ENCODE measurements around the gene TFRC.
"Not testable (repeated sequence)": the region's sequence is repeated elsewhere in the genome, so short reads cannot be mapped to it uniquely, and the experiment has no call there.

TFRC gene

GRCh38 chr3:196013587-196014487 lies 68.1 kb downstream of the TFRC start:
- H3K9me3 ChIP-seq (ENCODE audit: control insufficient read depth in 1 of 2, low read length in 2 of 2), result no peaks in the 10 kb centered on the region
- no peak overlapping the region for H3K27ac ChIP-seq (ENCODE audit: low read length)
- no peak overlapping the region for H3K4me3 ChIP-seq (ENCODE audit: low read depth in 1 of 2, low read length in 2 of 2)
- no peaks in the 10 kb centered on the region for H3K36me3 ChIP-seq (ENCODE audit: control insufficient read depth in 1 of 2, insufficient read depth in 2 of 2, low read length in 2 of 2)
- no peaks in the 10 kb centered on the region for H3K27me3 ChIP-seq (ENCODE audit: low read depth, low read length)
- peaks cover 0 to under 1% of the 10 kb centered on the region in 2 donors for H3K4me1 ChIP-seq (ENCODE audit: control insufficient read depth in 1 of 2, insufficient read depth in 2 of 2, low read length in 2 of 2)

GRCh38 chr3:196012941-196013476 lies 68.9 kb downstream of the TFRC start:
- Histone ChIP-seq H3K27me3 (ENCODE audit: low read depth, low read length) (no peaks in the 10 kb centered on the region), H3K9me3 (ENCODE audit: control insufficient read depth in 1 of 2, low read length in 2 of 2) (no peaks in the 10 kb centered on the region), H3K4me1 (ENCODE audit: control insufficient read depth in 1 of 2, insufficient read depth in 2 of 2, low read length in 2 of 2) (no peaks in the 10 kb centered on the region), H3K4me3 (ENCODE audit: low read depth in 1 of 2, low read length in 2 of 2) (no peak overlapping the region), H3K36me3 (ENCODE audit: control insufficient read depth in 1 of 2, insufficient read depth in 2 of 2, low read length in 2 of 2) (no peaks in the 10 kb centered on the region), H3K27ac (ENCODE audit: low read length) (no peak overlapping the region)

DNA sequence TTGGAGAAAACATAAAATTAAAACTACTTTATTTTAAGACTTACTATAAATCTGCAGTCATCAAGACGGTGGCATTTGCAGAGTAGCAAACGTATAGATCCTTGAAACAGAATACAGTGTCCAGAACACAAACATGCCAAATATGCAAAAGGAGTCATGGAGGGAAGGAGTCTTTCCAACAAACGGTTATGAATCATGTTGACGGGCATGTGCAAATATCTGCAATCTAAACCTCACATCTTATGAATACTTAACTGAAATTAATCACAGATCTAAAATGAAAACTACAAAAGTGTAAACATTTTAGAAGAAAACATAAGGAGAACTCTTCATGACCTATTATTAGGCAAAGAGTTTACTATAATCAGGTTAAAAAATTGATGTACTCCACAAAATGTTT lies 69.4 kb downstream of the TFRC start:
- no peaks in the 10 kb centered on the region for H3K9me3 ChIP-seq (ENCODE audit: control insufficient read depth in 1 of 2, low read length in 2 of 2)

DNA sequence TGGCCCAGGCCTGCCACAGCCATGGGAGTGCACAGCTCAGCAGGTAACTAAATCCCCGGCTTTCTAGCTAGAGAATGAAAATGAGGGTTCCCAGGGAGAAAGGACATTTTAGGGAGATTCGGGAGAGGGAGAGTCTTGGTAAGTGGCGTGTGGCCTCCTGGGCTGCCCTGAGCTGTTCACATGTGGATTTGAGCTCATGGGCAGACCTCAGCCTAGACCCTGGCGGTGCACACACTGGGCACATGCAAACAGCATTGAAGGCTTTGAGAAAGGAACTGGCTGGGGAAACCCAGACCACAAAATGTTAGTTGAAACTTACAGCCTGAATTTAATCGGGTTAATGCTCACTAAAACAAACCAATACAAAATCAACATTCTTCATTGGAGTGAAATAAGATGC lies 72.4 kb downstream of the TFRC start:
- Histone ChIP-seq H3K27me3 (ENCODE audit: low read depth, low read length) (no peaks in the 10 kb centered on the region), H3K4me3 (ENCODE audit: low read depth in 1 of 2, low read length in 2 of 2) (no peak overlapping the region), H3K4me1 (ENCODE audit: control insufficient read depth in 1 of 2, insufficient read depth in 2 of 2, low read length in 2 of 2) (no peaks in the 10 kb centered on the region), H3K36me3 (ENCODE audit: control insufficient read depth in 1 of 2, insufficient read depth in 2 of 2, low read length in 2 of 2) (no peaks in the 10 kb centered on the region), H3K27ac (ENCODE audit: low read length) (no peak overlapping the region), H3K9me3 (ENCODE audit: control insufficient read depth in 1 of 2, low read length in 2 of 2) (no peaks in the 10 kb centered on the region)

More for the DNA sequence above, 69.4 kb downstream of the TFRC start:
- Histone ChIP-seq H3K36me3 (ENCODE audit: control insufficient read depth in 1 of 2, insufficient read depth in 2 of 2, low read length in 2 of 2) (no peaks in the 10 kb centered on the region), H3K27me3 (ENCODE audit: low read depth, low read length) (no peaks in the 10 kb centered on the region), H3K27ac (ENCODE audit: low read length) (no peak overlapping the region), H3K4me3 (ENCODE audit: low read depth in 1 of 2, low read length in 2 of 2) (no peak overlapping the region), H3K4me1 (ENCODE audit: control insufficient read depth in 1 of 2, insufficient read depth in 2 of 2, low read length in 2 of 2) (no peaks in the 10 kb centered on the region)

- no peaks in the 10 kb centered on the region for H3K9me3 ChIP-seq (ENCODE audit: control insufficient read depth in 1 of 2, low read length in 2 of 2)
- H3K27ac ChIP-seq (ENCODE audit: low read length), result no peak overlapping the region
These were observed 73.0 kb downstream of the TFRC start for GRCh38 chr3:196008929-196009328.

GRCh38 chr3:196008387-196008786 lies 73.5 kb downstream of the TFRC start:
- Histone ChIP-seq H3K27me3 (ENCODE audit: low read depth, low read length) (no peaks in the 10 kb centered on the region), H3K36me3 (ENCODE audit: control insufficient read depth in 1 of 2, insufficient read depth in 2 of 2, low read length in 2 of 2) (no peaks in the 10 kb centered on the region), H3K4me3 (ENCODE audit: low read depth in 1 of 2, low read length in 2 of 2) (no peak overlapping the region), H3K4me1 (ENCODE audit: control insufficient read depth in 1 of 2, insufficient read depth in 2 of 2, low read length in 2 of 2) (no peaks in the 10 kb centered on the region), H3K27ac (ENCODE audit: low read length) (no peak overlapping the region), H3K9me3 (ENCODE audit: control insufficient read depth in 1 of 2, low read length in 2 of 2) (no peaks in the 10 kb centered on the region)

More at GRCh38 chr3:196008929-196009328, 73.0 kb downstream of the TFRC start:
- Histone ChIP-seq H3K36me3 (ENCODE audit: control insufficient read depth in 1 of 2, insufficient read depth in 2 of 2, low read length in 2 of 2) (no peaks in the 10 kb centered on the region), H3K4me3 (ENCODE audit: low read depth in 1 of 2, low read length in 2 of 2) (no peak overlapping the region), H3K4me1 (ENCODE audit: control insufficient read depth in 1 of 2, insufficient read depth in 2 of 2, low read length in 2 of 2) (no peaks in the 10 kb centered on the region), H3K27me3 (ENCODE audit: low read depth, low read length) (no peaks in the 10 kb centered on the region)

- Histone ChIP-seq H3K4me1 (ENCODE audit: control insufficient read depth in 1 of 2, insufficient read depth in 2 of 2, low read length in 2 of 2) (no peaks in the 10 kb centered on the region), H3K27me3 (ENCODE audit: low read depth, low read length) (no peaks in the 10 kb centered on the region), H3K4me3 (ENCODE audit: low read depth in 1 of 2, low read length in 2 of 2) (no peak overlapping the region), H3K9me3 (ENCODE audit: control insufficient read depth in 1 of 2, low read length in 2 of 2) (no peaks in the 10 kb centered on the region), H3K36me3 (ENCODE audit: control insufficient read depth in 1 of 2, insufficient read depth in 2 of 2, low read length in 2 of 2) (no peaks in the 10 kb centered on the region), H3K27ac (ENCODE audit: low read length) (no peak overlapping the region)
These were observed 74.0 kb downstream of the TFRC start for GRCh38 chr3:196007744-196008335.

DNA sequence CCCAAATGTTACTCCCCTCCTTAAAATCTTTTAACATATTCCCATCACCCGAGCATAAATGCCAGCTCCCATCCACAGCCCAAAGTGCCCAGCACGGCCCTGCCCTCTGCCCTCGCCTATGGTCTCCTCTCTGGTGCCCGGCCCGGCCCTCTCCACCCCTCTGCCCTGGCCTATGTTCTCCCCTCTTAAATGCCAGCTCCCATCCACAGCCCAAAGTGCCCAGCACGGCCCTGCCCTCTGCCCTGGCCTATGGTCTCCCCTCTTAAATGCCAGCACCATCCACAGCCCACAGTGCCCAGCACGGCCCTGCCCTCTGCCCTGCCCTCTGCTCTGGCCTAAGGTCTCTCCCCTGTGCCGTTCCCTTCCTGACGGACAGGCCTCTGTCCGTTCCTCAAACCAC lies 76.6 kb downstream of the TFRC start:
- not testable (repeated sequence) for H3K4me1 ChIP-seq (ENCODE audit: control insufficient read depth in 1 of 2, insufficient read depth in 2 of 2, low read length in 2 of 2); H3K27me3 ChIP-seq (ENCODE audit: low read depth, low read length); H3K27ac ChIP-seq (ENCODE audit: low read length); H3K36me3 ChIP-seq (ENCODE audit: control insufficient read depth in 1 of 2, insufficient read depth in 2 of 2, low read length in 2 of 2); H3K4me3 ChIP-seq (ENCODE audit: low read depth in 1 of 2, low read length in 2 of 2); H3K9me3 ChIP-seq (ENCODE audit: control insufficient read depth in 1 of 2, low read length in 2 of 2)

GRCh38 chr3:196004359-196005052 lies 77.4 kb downstream of the TFRC start:
- H3K36me3 ChIP-seq (ENCODE audit: control insufficient read depth in 1 of 2, insufficient read depth in 2 of 2, low read length in 2 of 2); H3K4me1 ChIP-seq (ENCODE audit: control insufficient read depth in 1 of 2, insufficient read depth in 2 of 2, low read length in 2 of 2); H3K4me3 ChIP-seq (ENCODE audit: low read depth in 1 of 2, low read length in 2 of 2); H3K27me3 ChIP-seq (ENCODE audit: low read depth, low read length); H3K27ac ChIP-seq (ENCODE audit: low read length); H3K9me3 ChIP-seq (ENCODE audit: control insufficient read depth in 1 of 2, low read length in 2 of 2): not testable (repeated sequence)

DNA sequence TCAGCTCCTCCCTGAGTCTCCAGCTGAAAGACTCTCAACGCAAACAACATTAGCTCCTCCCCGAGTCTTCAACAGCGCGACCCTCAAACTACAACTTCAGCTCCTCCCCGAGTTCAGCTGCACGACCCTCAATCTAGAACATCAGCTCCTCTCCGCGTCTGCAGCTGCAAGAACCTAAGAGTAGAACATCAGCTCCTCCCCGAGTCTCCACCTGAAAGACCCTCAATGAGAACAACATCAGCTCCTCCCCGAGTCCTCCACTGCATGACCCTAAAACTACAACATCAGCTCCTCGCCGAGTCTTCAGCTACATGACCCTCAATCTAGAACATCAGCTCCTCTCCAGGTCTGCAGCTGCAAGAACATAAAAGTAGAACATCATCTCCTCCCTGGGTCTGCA lies 78.3 kb downstream of the TFRC start:
- no peaks in the 10 kb centered on the region for H3K4me1 ChIP-seq (ENCODE audit: control insufficient read depth in 1 of 2, insufficient read depth in 2 of 2, low read length in 2 of 2)
- H3K9me3 ChIP-seq (ENCODE audit: control insufficient read depth in 1 of 2, low read length in 2 of 2), result no peaks in the 10 kb centered on the region
- no peak overlapping the region for H3K27ac ChIP-seq (ENCODE audit: low read length)
- H3K4me3 ChIP-seq (ENCODE audit: low read depth in 1 of 2, low read length in 2 of 2), result no peak overlapping the region
- H3K36me3 ChIP-seq (ENCODE audit: control insufficient read depth in 1 of 2, insufficient read depth in 2 of 2, low read length in 2 of 2), result no peaks in the 10 kb centered on the region
- H3K27me3 ChIP-seq (ENCODE audit: low read depth, low read length), result no peaks in the 10 kb centered on the region

DNA sequence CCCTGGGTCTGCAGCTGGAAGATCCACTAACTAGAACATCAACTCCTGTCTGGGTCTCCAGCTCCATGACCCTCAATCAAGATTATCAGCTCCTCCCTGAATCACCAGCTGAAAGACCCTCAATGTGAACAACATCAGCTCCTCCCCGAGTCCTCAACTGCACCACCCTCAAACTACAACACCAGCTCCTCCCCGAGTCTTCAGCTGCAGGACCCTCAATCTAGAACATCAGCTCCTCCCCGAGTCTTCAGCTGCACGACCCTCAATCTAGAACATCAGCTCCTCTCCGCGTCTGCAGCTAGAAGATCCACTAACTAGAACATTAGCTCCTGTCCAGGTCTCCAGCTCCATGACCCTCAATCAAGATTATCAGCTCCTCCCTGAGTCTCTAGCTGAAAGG lies 79.2 kb downstream of the TFRC start:
- not testable (repeated sequence) for H3K27me3 ChIP-seq (ENCODE audit: low read depth, low read length); H3K36me3 ChIP-seq (ENCODE audit: control insufficient read depth in 1 of 2, insufficient read depth in 2 of 2, low read length in 2 of 2); H3K9me3 ChIP-seq (ENCODE audit: control insufficient read depth in 1 of 2, low read length in 2 of 2); H3K4me3 ChIP-seq (ENCODE audit: low read depth in 1 of 2, low read length in 2 of 2); H3K4me1 ChIP-seq (ENCODE audit: control insufficient read depth in 1 of 2, insufficient read depth in 2 of 2, low read length in 2 of 2); H3K27ac ChIP-seq (ENCODE audit: low read length)

All from muscle layer of duodenum (tissue), 2 donors.